ENCODE measurements around the gene ADAMTS12.

- TF ChIP-seq CTCF (IDR thresholded peaks at IDR 0.05) (no peak), POLR2A (IDR thresholded peaks at IDR 0.05) (no peak)
Measured at GRCh38 chr5:33524476-33524875, 367.3 kb downstream of the ADAMTS12 start.

Measured in lower leg skin (tissue), 3 donors.